A549 (cell line): ENCODE results near the gene FKBP2. TPM values are rescaled to one million over a fixed set of nuclear protein-coding genes. Genes with fewer than 3 reads are reported as not detected.

ENCODE experiments used
- ATAC-seq, 2 experiments: fragments of 200-7000 bp in 1 of 2; fragments of >200 bp in 1 of 2; cut with Nextera tagmentation in 1 of 2; cut with Tn5 transposase in 1 of 2; 3 replicates each; pipeline versions ENCODE4 v1.8.0 to v1.9.1; 2018 to 2020; ENCODE audit warnings: mild to moderate bottlenecking in 1 of 2, moderate library complexity in 1 of 2
- CTCF ChIA-PET: fragments of 300-600 bp; sonication (Branson Sonifier 250); formaldehyde crosslinking; extraction: SDS; loops from one replicate; lab custom pipeline; 2021; ENCODE audit warnings: antibody characterized with exemption, inconsistent platforms; lab: Yijun Ruan, JAX
- POLR2A ChIA-PET: fragments of 350-600 bp; formaldehyde crosslinking; extraction: SDS; loops from one replicate; lab custom pipeline; 2021; ENCODE audit warnings: antibody characterized with exemption, inconsistent platforms; lab: Yijun Ruan, JAX
- DNase-seq, 2 experiments: peaks; one replicate each; pipeline versions ENCODE4 v3.0.0 to v3.0.0-alpha.2; 2011 to 2016; ENCODE audit warnings: low read depth in 1 of 2, low spot score in 1 of 2
- FAIRE-seq: peaks from 2 replicates; lab custom pipeline; 2011; peaks lifted over from hg19 to GRCh38; lab: Jason Lieb, UNC
- H3K27ac ChIP-seq, 2 experiments: fragments of >200 bp; sonication (Bioruptor Twin); formaldehyde crosslinking; 3 replicates each; pipeline ENCODE4 v1.5.1; 2016 to 2017
- H3K4me1 ChIP-seq: fragments of >200 bp; sonication (Bioruptor Twin); formaldehyde crosslinking; 3 replicates; pipeline ENCODE4 v1.6.1; 2016
- H3K4me2 ChIP-seq: fragments of >200 bp; sonication (Bioruptor Twin); formaldehyde crosslinking; 3 replicates; pipeline ENCODE4 v1.6.1; 2016
- H3K4me3 ChIP-seq: fragments of >200 bp; sonication (Bioruptor Twin); formaldehyde crosslinking; 3 replicates; pipeline ENCODE4 v1.5.1; 2016
- H3K9me3 ChIP-seq: fragments of >200 bp; sonication (Bioruptor Twin); formaldehyde crosslinking; 3 replicates; pipeline ENCODE4 v1.6.1; 2016
- ATOH8 ChIP-seq: fragments of 250-450 bp; sonication (Bioruptor Pico); IDR thresholded peaks from 2 replicates; pipeline ENCODE4 v1.5.0; 2020; ENCODE audit warnings: low read depth, mild to moderate bottlenecking, moderate library complexity
- BHLHE40 ChIP-seq: IDR thresholded peaks from 2 replicates; pipeline ENCODE4 v1.6.1; 2012; ENCODE audit warnings: low read depth, low read length, inconsistent platforms
- CHD2 ChIP-seq: fragments of 150-350 bp; IDR thresholded peaks from 2 replicates; pipeline ENCODE4 v1.6.1; 2014; ENCODE audit warnings: low read length; ENCODE audit not compliant: partially characterized antibody
- EP300 ChIP-seq, 2 experiments: fragments of >200 bp; sonication (Bioruptor Twin); formaldehyde crosslinking; IDR thresholded peaks; 2 replicates in 1 of 2; 3 replicates in 1 of 2; pipeline ENCODE4 v1.6.1; 2016 to 2017
- GATA3 ChIP-seq: IDR thresholded peaks from 2 replicates; pipeline ENCODE4 v1.6.1; 2012; ENCODE audit warnings: borderline replicate concordance
- HDAC2 ChIP-seq: fragments of 200-600 bp; sonication (generic); IDR thresholded peaks from 2 replicates; pipeline ENCODE4 v1.6.1; 2016
- HES2 ChIP-seq: fragments of >200 bp; sonication (Bioruptor Twin); formaldehyde crosslinking; IDR thresholded peaks from 2 replicates; pipeline ENCODE4 v1.6.1; 2016
- HOXB13 ChIP-seq: fragments of 250-450 bp; sonication (Bioruptor Pico); IDR thresholded peaks from 2 replicates; pipeline ENCODE4 v1.5.0; 2020; ENCODE audit warnings: low read depth, mild to moderate bottlenecking, moderate library complexity
- HOXB5 ChIP-seq: fragments of 250-450 bp; sonication (Bioruptor Pico); IDR thresholded peaks from 2 replicates; pipeline ENCODE4 v1.5.0; 2020; ENCODE audit warnings: mild to moderate bottlenecking, moderate library complexity
- JUN ChIP-seq, 2 experiments: fragments of >200 bp; sonication (Bioruptor Twin); formaldehyde crosslinking; IDR thresholded peaks; 2 replicates in 1 of 2; 3 replicates in 1 of 2; pipeline ENCODE4 v1.6.1; 2016 to 2017
- MYC ChIP-seq: IDR thresholded peaks from 2 replicates; pipeline ENCODE4 v1.6.1; 2012; ENCODE audit warnings: mild to moderate bottlenecking, inconsistent platforms, low read length, improper control_type of control experiment, borderline replicate concordance
- NR3C1 ChIP-seq: fragments of >200 bp; sonication (Bioruptor Twin); formaldehyde crosslinking; IDR thresholded peaks from 3 replicates; pipeline ENCODE4 v1.6.1; 2017
- POLR2AphosphoS2 ChIP-seq: conservative IDR thresholded peaks from 2 replicates; pipeline ENCODE4 v1.6.1; 2012; ENCODE audit warnings: low read length, improper control_type of control experiment, inconsistent platforms
- RAD21 ChIP-seq, 2 experiments: fragments of >200 bp in 1 of 2; sonication (Bioruptor Twin) in 1 of 2; formaldehyde crosslinking in 1 of 2; IDR thresholded peaks in 1 of 2; conservative IDR thresholded peaks in 1 of 2; 2 replicates in 1 of 2; 3 replicates in 1 of 2; pipeline ENCODE4 v1.6.1; 2012 to 2018; ENCODE audit warnings: inconsistent platforms in 1 of 2
- REST ChIP-seq: fragments of 200-600 bp; sonication (generic); IDR thresholded peaks from 2 replicates; pipeline ENCODE4 v1.6.1; 2016; ENCODE audit warnings: antibody characterized with exemption, mild to moderate bottlenecking, moderate library complexity
- RFX5 ChIP-seq: fragments of 450-650 bp; IDR thresholded peaks from 2 replicates; pipeline ENCODE4 v1.7.1; 2014; ENCODE audit warnings: antibody characterized with exemption, mild to moderate bottlenecking, moderate library complexity
- SMC3 ChIP-seq: fragments of >200 bp; sonication (Bioruptor Twin); formaldehyde crosslinking; IDR thresholded peaks from 3 replicates; pipeline ENCODE4 v1.6.1; 2018; ENCODE audit warnings: inconsistent platforms
- ZC3H11A ChIP-seq: fragments of 450-650 bp; IDR thresholded peaks from 2 replicates; pipeline ENCODE4 v1.6.1; 2014; ENCODE audit warnings: antibody characterized with exemption, mild to moderate bottlenecking
- ZFP36 ChIP-seq: fragments of 450-650 bp; IDR thresholded peaks from 2 replicates; pipeline ENCODE4 v1.6.1; 2014; ENCODE audit warnings: borderline replicate concordance; ENCODE audit not compliant: partially characterized antibody
- ZNF302 ChIP-seq: fragments of 250-450 bp; sonication (Bioruptor Pico); IDR thresholded peaks from 2 replicates; pipeline ENCODE4 v1.9.0; 2021; ENCODE audit warnings: inconsistent platforms, mild to moderate bottlenecking, moderate library complexity
- WGBS: methylation state at CpG from one replicate; pipeline ENCODE4 v1.1.6; 2017; ENCODE audit errors: missing lambda C conversion rate; 5-methylcytosine and 5-hydroxymethylcytosine counted together
- polyA plus RNA-seq, 4 experiments: library from polyadenylated mRNA; depleted of rRNA in 3 of 4; stranded (reverse); fragments of >200 nt; fragmentation: RNase III in 1 of 4; extraction: RNeasy Plus Mini Kit Qiagen cat#74134 plus additional on column Dnase treatment in 1 of 4; gene quantifications; 2 replicates in 3 of 4; 3 replicates in 1 of 4; pipeline ENCODE4 v1.2.3, GENCODE V29; 2011 to 2017

Gene FKBP2
- polyA plus RNA-seq, 2 of the 4 experiments (the other 2 are of a cell fraction) = 40.5 to 131 TPM

GRCh38 chr11:64218628-64219353 lies 22.1 kb upstream of the FKBP2 start:
- ChIA-PET CTCF (interaction anchor here (1.2 to 19.9 kb wide), 4 partner anchors 16 to 556 kb away, joined by 3 to 254 read pairs (median 6); partner anchors contain the start of gene FERMT3), POLR2A (interaction anchor here (0.6 kb wide), 1 partner anchor 34 kb away, joined by 7 read pairs; no protein-coding TSS in a partner anchor)
- TF ChIP-seq ZFP36 (peak; percentile 83), JUN (IDR thresholded peaks at IDR 0.05) (no peak), POLR2AphosphoS2 (no peak)
- no peaks in the 10 kb centered on the region for H3K9me3 ChIP-seq
- no peak overlapping the region for H3K27ac ChIP-seq
- H3K4me2 ChIP-seq = no peak overlapping the region
- no peak for DNase-seq
- no peak for FAIRE-seq
- no peaks in the 10 kb centered on the region; the same call in 2 of the 3 replicates for H3K4me1 ChIP-seq
- 63% methylated on average over 4 of the region's 11 CpGs for WGBS
- H3K4me3 ChIP-seq = no peak overlapping the region
- ATAC-seq = 0 out of 6 replicates have a peak, but pooled peaks of 1 of the 2 experiments have one; percentile 5

- ATAC-seq = 0 out of 6 replicates have a peak, but pooled peaks of 1 of the 2 experiments have one; percentile 16
- Histone ChIP-seq H3K4me1 (peaks cover 4% of the 10 kb centered on the region; the same call in 1 of the 3 replicates), H3K27ac (no peak overlapping the region), H3K4me2 (no peak overlapping the region)
- CTCF ChIA-PET = interaction anchor here (0.9 to 19.9 kb wide), 4 partner anchors 15 to 85 kb away, joined by 3 to 254 read pairs (median 5); partner anchors contain the start of genes FERMT3, PLCB3 and VEGFB
- DNase-seq = no peak
- TF ChIP-seq MYC (no peak), RFX5 (no peak), BHLHE40 (no peak), HDAC2 (no peak), JUN (IDR thresholded peaks at IDR 0.05) (no peak), HES2 (no peak), GATA3 (no peak), SMC3 (no peak), ATOH8 (CRISPR knock-in tag) (no peak), RAD21 (conservative IDR thresholded peaks at IDR 0.05 in 1 of 2, IDR thresholded peaks at IDR 0.05 in 1 of 2) (no peak), ZNF302 (CRISPR knock-in tag) (no peak), HOXB13 (no peak), ZC3H11A (no peak), EP300 (IDR thresholded peaks at IDR 0.05) (no peak), CHD2 (no peak), NR3C1 (no peak), REST (no peak), HOXB5 (CRISPR knock-in tag) (no peak)
- TF ChIP-seq, all 56 proteins: peak for 0
- 56% methylated on average over 5 of the region's 7 CpGs for WGBS
- no peaks in the 10 kb centered on the region for H3K9me3 ChIP-seq
- POLR2A ChIA-PET = interaction anchor here (0.6 to 1.5 kb wide), 2 partner anchors 9 to 772 kb away, joined by 5 read pairs; no protein-coding TSS in a partner anchor
- H3K4me3 ChIP-seq = no peak overlapping the region
- no peak for FAIRE-seq
These were observed 21.6 kb upstream of the FKBP2 start for GRCh38 chr11:64219354-64219684.
